ENCODE results near the gene AK5.
"Not testable (repeated sequence)": the region's sequence is repeated elsewhere in the genome, so short reads cannot be mapped to it uniquely, and the experiment has no call there.

AK5 gene

GRCh38 chr1:77513839-77514763 is 232.3 kb downstream of the AK5 start:
- DNase-seq, result no peak

- peak; percentile 27 for DNase-seq
Measured at GRCh38 chr1:77514921-77515776, 233.3 kb downstream of the AK5 start.

- no peak for DNase-seq
Measured at GRCh38 chr1:77516106-77516505, 234.3 kb downstream of the AK5 start.

DNA sequence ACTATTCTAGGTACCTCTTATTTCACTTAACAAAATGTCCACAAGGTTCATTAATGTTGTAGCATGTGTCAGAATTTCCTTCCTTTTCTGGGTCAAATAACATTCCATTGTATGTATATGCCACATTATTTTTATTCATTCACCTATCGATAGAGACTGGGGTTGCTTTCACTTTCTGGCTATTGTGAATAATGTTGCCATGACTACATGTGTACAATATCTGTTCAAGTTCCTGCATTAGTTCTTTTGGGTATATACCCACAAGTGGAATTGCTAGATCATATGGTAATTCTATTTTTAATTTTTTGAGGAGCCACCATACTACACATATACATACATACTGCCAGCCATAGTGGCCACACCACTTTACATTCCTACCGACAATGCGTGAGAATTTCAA is 242.2 kb downstream of the AK5 start:
- DNase-seq, result no peak

- DNase-seq, result not testable (repeated sequence)
Measured at GRCh38 chr1:77531149-77531548, 249.3 kb downstream of the AK5 start.

GRCh38 chr1:77531596-77532280 is 249.9 kb downstream of the AK5 start:
- DNase-seq, result not testable (repeated sequence)

- no peak for DNase-seq
Measured at GRCh38 chr1:77532641-77533040, 250.8 kb downstream of the AK5 start.

- peak; percentile 11 for DNase-seq
Measured at GRCh38 chr1:77533660-77534305, 252.0 kb downstream of the AK5 start.

GRCh38 chr1:77534456-77534855 is 252.6 kb downstream of the AK5 start:
- DNase-seq, result no peak

DNA sequence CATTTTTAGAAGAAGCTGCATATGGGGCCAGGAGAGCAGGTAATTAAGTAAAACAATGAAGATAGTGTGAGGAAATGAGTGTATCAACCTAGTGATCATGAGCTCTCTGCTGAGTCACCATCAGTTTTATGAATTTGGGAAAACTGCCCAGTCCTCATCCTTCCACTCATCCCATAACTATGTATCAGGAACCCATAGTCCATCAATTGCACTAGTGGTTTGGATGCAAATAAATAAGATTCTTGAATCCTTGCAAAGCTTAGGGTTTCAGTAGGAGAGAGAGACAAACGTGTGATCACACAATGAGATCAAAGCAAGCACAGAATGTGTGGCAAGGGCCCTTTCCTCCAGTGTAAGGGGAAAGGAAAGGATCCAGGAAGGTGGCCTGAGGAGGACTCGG is 255.0 kb downstream of the AK5 start:
- no peak for DNase-seq

DNA sequence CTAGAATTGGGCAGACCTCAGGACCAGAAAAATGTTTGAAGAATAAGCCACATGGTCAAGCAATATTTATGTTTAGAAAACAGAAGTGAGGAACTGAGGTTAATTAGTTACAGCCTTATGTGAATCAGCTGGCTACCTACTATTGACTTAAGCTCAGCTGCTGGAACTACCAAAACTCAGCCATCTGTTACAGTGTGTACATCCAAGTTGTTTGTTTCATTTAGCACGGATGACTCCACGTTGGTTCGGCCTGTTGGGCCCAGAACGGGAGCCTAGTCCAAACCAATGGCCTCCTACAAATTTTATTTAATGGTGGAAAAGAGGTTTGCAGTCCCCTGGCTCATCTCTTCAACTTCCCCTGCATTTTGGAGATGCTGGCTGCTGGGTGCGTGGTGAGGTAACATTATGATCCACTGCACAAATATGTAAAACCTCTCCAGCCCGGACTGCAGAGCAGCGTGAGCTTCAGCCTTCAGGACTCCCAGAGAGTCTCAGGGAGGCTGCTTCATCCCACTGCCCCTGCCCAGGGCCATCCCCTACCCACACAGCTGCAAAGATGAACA is 257.2 kb downstream of the AK5 start:
- no peak for DNase-seq

GRCh38 chr1:77539519-77540142 is 257.8 kb downstream of the AK5 start:
- no peak for DNase-seq

DNA sequence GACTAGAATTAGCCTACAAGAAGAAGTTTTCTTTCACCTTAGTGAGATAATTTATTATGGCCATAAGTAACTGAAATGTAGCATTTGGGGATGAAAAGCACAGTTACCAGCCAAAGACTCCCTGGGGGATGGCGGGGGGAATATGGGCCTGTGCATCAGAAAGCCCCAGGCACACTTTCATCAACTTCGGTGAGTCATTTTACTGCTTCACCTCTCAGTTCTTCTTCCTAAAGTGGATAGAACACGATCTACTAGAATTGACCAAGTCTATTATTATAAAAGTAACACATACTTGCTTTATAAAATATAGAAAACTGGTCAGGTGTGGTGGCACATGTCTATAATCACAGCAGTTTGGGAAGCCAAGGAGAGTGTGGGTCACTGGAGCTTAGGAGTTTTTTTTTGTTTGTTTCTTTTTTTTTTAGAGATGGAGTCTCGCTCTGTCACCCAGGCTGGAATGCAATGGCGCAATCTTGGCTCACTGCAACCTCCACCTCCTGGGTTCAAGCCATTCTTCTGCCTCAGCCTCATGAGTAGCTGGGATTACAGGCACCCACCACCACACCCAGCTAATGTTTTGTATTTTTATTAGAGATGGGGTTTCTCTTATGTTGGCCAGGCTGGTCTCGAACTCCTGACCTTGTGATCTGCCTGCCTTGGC is 258.8 kb downstream of the AK5 start:
- DNase-seq, result no peak

GRCh38 chr1:77541162-77541545 is 259.3 kb downstream of the AK5 start:
- no peak for DNase-seq

DNA sequence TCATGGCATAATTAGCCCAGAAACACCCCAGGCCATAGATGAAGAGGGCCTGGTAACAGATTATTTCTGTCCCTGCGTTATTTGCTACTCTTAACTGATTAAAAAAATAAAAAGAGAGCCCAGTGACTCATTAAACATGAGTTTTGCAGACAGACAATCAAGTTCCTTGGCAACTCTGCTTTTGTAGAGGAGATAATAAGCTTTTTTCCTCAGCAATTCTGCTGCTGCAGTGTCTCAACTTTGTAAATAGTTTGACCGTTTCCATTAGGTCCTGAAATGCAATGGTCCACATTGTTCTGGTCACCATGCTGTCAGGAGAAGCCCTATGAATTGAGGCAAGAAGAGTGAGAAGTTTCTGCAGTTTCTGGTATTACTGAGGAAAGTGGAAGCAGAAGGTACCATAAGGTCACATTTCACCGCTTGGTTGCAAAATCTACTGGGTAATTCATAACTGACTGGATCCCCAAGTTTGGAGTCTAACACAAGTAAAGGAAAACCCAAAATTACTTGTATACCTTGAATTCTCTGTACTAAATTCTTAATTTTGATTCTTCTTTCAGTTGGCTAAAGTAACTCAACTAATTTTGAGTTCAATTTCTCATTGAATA is 261.1 kb downstream of the AK5 start:
- no peak for DNase-seq

- DNase-seq, result no peak
Measured at GRCh38 chr1:77543822-77544448, 262.1 kb downstream of the AK5 start.

DNA sequence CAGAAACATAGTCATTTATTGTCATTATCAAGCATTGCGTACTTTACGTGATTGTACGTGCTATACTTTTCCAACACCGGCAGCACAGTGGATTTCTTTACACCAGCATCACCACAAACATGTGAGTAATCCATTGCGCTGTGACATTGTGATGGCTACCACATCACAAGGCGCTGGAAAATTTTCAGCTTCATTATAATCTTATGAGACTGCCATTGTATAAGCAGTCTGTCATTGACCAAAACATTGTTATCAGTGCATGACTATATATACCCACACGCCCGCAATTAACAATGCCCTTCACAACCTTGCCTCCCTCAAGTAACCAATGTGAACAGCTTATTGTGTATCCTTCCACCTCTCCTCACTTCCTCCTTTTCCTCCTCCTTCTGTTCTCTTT is 263.0 kb downstream of the AK5 start:
- DNase-seq, result no peak

DNA sequence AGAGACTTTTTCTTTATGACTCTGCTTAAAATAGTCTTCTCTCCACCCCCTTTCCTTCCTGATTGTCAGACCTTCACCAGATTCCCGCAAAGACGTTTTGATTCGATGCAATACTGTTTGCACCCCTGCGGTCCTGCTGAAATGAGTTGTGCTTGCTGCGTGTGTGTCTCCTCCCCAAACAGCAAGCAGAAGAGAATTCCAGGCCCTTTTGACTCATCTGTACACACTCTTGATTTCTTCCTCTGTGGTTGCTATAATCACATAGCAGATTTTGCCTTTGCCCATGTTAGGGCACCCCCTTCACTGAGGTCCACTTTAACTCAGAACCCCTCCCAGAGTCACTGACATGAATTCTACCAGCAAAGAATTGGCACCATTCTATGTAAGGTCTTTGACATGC is 264.2 kb downstream of the AK5 start:
- DNase-seq, result no peak

DNA sequence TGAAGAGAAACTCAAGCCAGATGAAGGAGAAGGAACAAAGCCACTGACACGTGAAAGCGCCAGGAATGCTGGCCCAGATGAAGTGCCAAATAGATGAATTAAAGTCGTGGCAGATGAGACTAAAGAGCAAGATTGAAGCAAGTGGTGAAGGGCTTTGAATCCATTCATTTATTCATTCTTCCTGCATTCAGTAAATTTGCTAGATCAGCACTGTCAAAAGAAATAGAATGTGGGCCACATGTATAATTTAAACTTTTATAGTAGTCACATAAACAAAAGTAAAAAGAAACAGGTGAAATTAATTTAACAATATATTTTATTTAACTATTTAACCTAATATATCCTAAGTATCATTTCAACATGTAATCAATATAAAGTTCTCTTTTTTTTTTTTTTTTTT is 265.1 kb downstream of the AK5 start:
- DNase-seq, result no peak

DNA sequence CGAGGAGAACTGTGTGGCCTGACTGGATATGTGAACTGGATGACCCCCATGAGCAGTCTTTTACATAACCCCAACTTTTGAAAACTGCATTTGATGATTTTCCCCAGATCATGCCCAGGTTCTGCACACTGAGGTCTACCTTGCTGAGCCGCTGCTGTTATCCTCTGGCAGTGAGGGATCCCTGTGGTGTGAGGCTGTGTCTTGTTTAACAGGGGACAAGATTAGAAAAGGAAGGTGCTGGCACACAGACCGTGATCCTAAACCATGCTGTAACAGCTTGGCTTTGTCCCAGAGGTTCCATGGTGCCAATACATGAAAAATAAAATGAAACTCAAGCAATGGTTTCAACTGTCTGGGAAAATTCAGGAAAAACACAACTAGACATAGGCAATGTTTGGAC is 266.5 kb downstream of the AK5 start:
- DNase-seq, result no peak

- no peak for DNase-seq
Measured at GRCh38 chr1:77550135-77550534, 268.3 kb downstream of the AK5 start.

Data from COR-L47 (cell line).